Ishikawa (cell line): Measurements from ENCODE around the gene AK5.

ENCODE experiments used
- CEBPB ChIP-seq: IDR thresholded peaks from 2 replicates; pipeline ENCODE4 v1.6.1; 2012
- CREB1 ChIP-seq: IDR thresholded peaks from 2 replicates; pipeline ENCODE4 v1.6.1; 2012; ENCODE audit warnings: low read depth
- EGR1 ChIP-seq: IDR thresholded peaks from 2 replicates; pipeline ENCODE4 v1.6.1; 2012
- EP300 ChIP-seq: IDR thresholded peaks from 2 replicates; pipeline ENCODE4 v1.6.1; 2012; ENCODE audit warnings: borderline replicate concordance
- FOXM1 ChIP-seq: IDR thresholded peaks from 2 replicates; pipeline ENCODE4 v1.6.1; 2012; ENCODE audit warnings: low read depth, borderline replicate concordance
- NFIC ChIP-seq: IDR thresholded peaks from 2 replicates; pipeline ENCODE4 v1.6.1; 2012
- RAD21 ChIP-seq: IDR thresholded peaks from 2 replicates; pipeline ENCODE4 v1.6.1; 2012; ENCODE audit warnings: low read depth
- TAF1 ChIP-seq: IDR thresholded peaks from 2 replicates; pipeline ENCODE4 v1.6.1; 2012; ENCODE audit warnings: low read depth, mild to moderate bottlenecking
- TCF12 ChIP-seq: IDR thresholded peaks from 2 replicates; pipeline ENCODE4 v1.6.1; 2012; ENCODE audit warnings: low read depth
- TEAD4 ChIP-seq: IDR thresholded peaks from 2 replicates; pipeline ENCODE4 v1.6.1; 2012
- YY1 ChIP-seq: IDR thresholded peaks from 2 replicates; pipeline ENCODE4 v1.6.1; 2012; ENCODE audit warnings: low read depth
- ZBTB7A ChIP-seq: IDR thresholded peaks from 2 replicates; pipeline ENCODE4 v1.6.1; 2012; ENCODE audit warnings: low read depth
- TF ChIP-seq, protein P1 (sequence below): IDR thresholded peaks from 2 replicates; pipeline ENCODE4 v1.6.1; 2012; ENCODE audit warnings: low read depth, mild to moderate bottlenecking
- TF ChIP-seq, protein P2 (sequence below): IDR thresholded peaks from 2 replicates; pipeline ENCODE4 v1.6.1; 2012
- TF ChIP-seq, protein P3 (sequence below): IDR thresholded peaks from 2 replicates; pipeline ENCODE4 v1.6.1; 2012

AK5 gene

DNA sequence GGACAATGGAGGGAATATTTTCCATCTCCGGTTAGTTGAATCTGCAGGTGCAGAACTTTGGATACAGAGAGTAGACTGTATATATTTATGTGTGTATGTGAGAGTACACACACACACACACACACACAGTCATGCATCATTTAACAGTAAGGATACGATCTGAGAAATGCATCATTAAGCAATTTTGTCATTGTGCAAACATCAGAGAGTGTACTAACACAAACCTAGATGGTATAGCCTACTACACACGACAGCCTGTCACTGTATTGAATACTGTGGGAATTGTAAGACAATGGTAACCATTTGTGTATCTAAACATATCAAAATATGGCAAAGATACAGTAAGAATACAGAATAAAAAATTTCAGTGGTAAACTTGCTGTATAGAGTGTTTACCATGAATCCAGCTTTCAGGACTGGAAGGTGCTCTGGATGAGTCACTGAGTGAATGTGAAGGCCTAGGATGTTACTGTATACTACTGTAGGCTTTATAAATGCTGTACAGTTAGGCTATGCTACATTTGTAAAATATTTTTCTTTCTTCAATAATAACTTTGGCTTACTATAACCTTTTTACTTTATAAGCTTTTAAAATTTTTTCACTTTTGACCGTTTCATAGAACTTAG is 262.1 kb downstream of the AK5 start:
- TF ChIP-seq TCF12 (no peak), RAD21 (no peak), YY1 (no peak), TEAD4 (no peak), EGR1 (no peak), TAF1 (no peak), EP300 (no peak), ZBTB7A (no peak), FOXM1 (no peak), CEBPB (no peak), NFIC (no peak), CREB1 (no peak)
- TF ChIP-seq, protein P1, sequence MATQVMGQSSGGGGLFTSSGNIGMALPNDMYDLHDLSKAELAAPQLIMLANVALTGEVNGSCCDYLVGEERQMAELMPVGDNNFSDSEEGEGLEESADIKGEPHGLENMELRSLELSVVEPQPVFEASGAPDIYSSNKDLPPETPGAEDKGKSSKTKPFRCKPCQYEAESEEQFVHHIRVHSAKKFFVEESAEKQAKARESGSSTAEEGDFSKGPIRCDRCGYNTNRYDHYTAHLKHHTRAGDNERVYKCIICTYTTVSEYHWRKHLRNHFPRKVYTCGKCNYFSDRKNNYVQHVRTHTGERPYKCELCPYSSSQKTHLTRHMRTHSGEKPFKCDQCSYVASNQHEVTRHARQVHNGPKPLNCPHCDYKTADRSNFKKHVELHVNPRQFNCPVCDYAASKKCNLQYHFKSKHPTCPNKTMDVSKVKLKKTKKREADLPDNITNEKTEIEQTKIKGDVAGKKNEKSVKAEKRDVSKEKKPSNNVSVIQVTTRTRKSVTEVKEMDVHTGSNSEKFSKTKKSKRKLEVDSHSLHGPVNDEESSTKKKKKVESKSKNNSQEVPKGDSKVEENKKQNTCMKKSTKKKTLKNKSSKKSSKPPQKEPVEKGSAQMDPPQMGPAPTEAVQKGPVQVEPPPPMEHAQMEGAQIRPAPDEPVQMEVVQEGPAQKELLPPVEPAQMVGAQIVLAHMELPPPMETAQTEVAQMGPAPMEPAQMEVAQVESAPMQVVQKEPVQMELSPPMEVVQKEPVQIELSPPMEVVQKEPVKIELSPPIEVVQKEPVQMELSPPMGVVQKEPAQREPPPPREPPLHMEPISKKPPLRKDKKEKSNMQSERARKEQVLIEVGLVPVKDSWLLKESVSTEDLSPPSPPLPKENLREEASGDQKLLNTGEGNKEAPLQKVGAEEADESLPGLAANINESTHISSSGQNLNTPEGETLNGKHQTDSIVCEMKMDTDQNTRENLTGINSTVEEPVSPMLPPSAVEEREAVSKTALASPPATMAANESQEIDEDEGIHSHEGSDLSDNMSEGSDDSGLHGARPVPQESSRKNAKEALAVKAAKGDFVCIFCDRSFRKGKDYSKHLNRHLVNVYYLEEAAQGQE = no peak
- TF ChIP-seq, protein P2, sequence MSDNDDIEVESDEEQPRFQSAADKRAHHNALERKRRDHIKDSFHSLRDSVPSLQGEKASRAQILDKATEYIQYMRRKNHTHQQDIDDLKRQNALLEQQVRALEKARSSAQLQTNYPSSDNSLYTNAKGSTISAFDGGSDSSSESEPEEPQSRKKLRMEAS = no peak
- TF ChIP-seq, protein P3, sequence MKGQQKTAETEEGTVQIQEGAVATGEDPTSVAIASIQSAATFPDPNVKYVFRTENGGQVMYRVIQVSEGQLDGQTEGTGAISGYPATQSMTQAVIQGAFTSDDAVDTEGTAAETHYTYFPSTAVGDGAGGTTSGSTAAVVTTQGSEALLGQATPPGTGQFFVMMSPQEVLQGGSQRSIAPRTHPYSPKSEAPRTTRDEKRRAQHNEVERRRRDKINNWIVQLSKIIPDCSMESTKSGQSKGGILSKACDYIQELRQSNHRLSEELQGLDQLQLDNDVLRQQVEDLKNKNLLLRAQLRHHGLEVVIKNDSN = no peak

DNA sequence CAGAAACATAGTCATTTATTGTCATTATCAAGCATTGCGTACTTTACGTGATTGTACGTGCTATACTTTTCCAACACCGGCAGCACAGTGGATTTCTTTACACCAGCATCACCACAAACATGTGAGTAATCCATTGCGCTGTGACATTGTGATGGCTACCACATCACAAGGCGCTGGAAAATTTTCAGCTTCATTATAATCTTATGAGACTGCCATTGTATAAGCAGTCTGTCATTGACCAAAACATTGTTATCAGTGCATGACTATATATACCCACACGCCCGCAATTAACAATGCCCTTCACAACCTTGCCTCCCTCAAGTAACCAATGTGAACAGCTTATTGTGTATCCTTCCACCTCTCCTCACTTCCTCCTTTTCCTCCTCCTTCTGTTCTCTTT is 263.0 kb downstream of the AK5 start:
- TF ChIP-seq EGR1 = no peak
- TF ChIP-seq, protein P2 = no peak
- no peak for TF ChIP-seq TAF1
- TF ChIP-seq NFIC = no peak
- TF ChIP-seq CEBPB = no peak
- no peak for TF ChIP-seq TEAD4
- TF ChIP-seq YY1 = no peak
- TF ChIP-seq, protein P1 = no peak
- TF ChIP-seq, protein P3 = no peak
- no peak for TF ChIP-seq CREB1
- TF ChIP-seq FOXM1 = no peak
- TF ChIP-seq ZBTB7A = no peak
- no peak for TF ChIP-seq EP300
- no peak for TF ChIP-seq RAD21
- TF ChIP-seq TCF12 = no peak

DNA sequence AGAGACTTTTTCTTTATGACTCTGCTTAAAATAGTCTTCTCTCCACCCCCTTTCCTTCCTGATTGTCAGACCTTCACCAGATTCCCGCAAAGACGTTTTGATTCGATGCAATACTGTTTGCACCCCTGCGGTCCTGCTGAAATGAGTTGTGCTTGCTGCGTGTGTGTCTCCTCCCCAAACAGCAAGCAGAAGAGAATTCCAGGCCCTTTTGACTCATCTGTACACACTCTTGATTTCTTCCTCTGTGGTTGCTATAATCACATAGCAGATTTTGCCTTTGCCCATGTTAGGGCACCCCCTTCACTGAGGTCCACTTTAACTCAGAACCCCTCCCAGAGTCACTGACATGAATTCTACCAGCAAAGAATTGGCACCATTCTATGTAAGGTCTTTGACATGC is 264.2 kb downstream of the AK5 start:
- TF ChIP-seq TAF1 (no peak), FOXM1 (no peak), NFIC (no peak), TCF12 (no peak), ZBTB7A (no peak), CEBPB (no peak), TEAD4 (no peak), EGR1 (no peak), RAD21 (no peak)
- TF ChIP-seq, protein P1 = no peak
- TF ChIP-seq, protein P2 = no peak

DNA sequence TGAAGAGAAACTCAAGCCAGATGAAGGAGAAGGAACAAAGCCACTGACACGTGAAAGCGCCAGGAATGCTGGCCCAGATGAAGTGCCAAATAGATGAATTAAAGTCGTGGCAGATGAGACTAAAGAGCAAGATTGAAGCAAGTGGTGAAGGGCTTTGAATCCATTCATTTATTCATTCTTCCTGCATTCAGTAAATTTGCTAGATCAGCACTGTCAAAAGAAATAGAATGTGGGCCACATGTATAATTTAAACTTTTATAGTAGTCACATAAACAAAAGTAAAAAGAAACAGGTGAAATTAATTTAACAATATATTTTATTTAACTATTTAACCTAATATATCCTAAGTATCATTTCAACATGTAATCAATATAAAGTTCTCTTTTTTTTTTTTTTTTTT is 265.1 kb downstream of the AK5 start:
- TF ChIP-seq, protein P3 = no peak
- TF ChIP-seq EP300 = no peak
- no peak for TF ChIP-seq RAD21
- TF ChIP-seq, protein P1 = no peak
- TF ChIP-seq FOXM1 = no peak
- no peak for TF ChIP-seq YY1
- TF ChIP-seq TAF1 = no peak
- no peak for TF ChIP-seq TEAD4
- no peak for TF ChIP-seq CREB1
- TF ChIP-seq, protein P2 = no peak
- TF ChIP-seq EGR1 = no peak
- TF ChIP-seq TCF12 = no peak
- no peak for TF ChIP-seq CEBPB
- TF ChIP-seq ZBTB7A = no peak
- TF ChIP-seq NFIC = no peak
